NT2/D1 (cell line): ENCODE results near the gene KDM1B.

Experiments used
- SUZ12 ChIP-seq: IDR thresholded peaks from 2 replicates; pipeline ENCODE4 v1.6.1; 2011; ENCODE audit not compliant: insufficient read length, insufficient read depth; ENCODE audit errors: extremely low read depth
- YY1 ChIP-seq: IDR thresholded peaks from 2 replicates; pipeline ENCODE4 v1.6.1; 2011; ENCODE audit not compliant: insufficient read length, insufficient read depth

- TF ChIP-seq SUZ12 (no peak), YY1 (no peak)
These were observed 13.2 kb upstream of the KDM1B start for GRCh38 chr6:18141805-18142590.
